GM18873 (cell line): Measurements from ENCODE around the gene STX16.

Experiments
- ATAC-seq: cut with Tn5 transposase; IDR thresholded peaks from one replicate; pipeline ENCODE4 v1.9.1; 2021; ENCODE audit warnings: mild to moderate bottlenecking, moderate library complexity, moderate number of reproducible peaks; ENCODE audit not compliant: unreplicated experiment, low FRiP score

STX16 gene

GRCh38 chr20:58618351-58619076 is 32.6 kb upstream of the STX16 start:
- ATAC-seq, result no peak

DNA sequence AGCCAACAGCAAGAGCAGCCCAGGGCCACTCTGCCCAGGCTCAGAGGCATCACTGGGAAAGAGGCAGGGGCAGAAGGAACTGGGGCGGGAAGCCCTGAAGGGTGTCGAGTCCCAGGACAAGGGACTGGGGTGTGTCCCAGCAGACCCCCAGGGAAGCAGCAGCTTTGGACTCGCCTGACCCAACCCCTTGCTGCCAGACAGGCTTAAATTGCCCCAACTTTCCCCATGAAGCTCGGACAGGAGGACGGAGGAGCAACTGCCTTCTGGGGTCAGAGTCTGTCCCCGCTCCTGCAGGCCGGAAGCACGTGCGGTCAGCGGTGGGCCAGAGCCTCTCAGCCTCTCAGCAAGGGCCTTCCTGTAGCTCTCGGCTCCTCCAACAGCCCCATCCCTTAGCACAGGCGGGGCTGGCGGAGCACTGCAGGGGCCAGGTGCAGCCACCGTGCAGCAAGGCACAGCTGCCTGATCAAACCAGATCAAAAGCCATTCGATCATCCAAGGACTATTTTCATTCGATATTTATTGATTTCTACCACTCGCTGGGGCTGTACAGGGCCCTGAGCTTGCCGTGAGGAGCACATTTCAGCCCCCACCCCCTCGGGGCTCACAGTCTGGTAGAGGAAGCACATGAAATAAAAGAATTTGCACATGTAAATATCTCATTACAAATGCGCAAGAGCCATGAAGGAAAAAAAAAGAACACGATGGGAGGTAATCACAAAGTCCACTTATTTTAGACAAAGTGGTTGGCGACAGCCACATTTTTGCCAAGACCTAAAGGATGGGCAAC is 31.8 kb upstream of the STX16 start:
- no peak for ATAC-seq

DNA sequence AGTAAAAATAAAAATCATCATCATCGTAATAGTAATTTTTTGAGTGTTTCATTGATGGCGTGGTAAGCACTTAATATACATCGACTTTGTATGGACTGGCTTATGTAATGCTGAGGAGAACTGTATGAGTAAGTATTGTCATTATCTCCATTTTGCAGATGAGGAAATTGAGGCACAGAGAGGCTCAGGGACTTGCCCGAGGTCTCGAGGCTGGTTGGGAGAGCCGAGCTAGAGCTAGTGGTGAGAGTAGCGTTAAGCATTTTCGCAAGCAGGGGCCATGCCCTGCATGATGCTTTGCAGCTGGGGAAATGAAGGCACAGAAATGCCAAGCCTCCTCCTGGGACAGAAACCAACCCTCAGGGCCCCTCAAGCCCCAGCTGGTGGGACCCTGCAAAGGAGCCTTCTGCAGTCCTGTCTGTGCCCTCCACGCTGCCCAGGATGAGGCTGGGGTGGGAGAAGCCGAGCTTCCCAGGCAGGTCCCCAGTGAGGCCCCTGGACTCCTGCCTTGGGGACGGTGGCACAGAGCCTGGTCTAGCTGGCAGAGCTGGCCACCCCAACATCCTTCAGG is 31.1 kb upstream of the STX16 start:
- ATAC-seq, result no peak

DNA sequence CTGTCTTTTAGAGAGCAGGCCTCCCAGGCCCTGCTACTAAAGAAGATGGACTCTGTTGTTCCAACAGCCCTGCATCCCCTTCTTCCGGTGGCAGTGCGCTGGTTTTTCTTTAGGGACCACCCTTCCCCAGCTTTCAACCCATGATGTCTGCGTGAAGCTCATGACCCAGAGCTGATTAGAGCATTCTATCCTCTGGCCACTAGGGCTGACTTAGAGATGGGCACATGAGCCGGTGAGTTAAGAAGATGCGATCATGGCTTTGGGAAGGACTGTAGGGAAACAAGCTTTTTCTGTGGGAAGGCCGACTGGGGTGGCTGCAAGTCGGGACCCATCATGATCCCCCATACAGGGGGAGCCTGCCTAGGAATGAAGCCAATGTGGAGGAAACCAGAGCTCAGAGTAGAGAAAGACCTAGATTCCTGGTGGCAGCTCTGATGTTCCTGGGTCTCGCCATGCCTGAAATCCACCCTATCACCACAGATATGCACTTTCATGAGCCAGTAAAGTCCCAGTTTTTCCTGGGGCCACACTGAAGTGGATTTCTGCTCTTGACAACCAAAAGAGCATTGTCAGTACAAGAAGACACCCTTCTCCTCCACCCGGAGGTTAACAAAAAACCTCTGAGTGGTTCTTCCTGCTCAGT is 29.1 kb upstream of the STX16 start:
- no peak for ATAC-seq

DNA sequence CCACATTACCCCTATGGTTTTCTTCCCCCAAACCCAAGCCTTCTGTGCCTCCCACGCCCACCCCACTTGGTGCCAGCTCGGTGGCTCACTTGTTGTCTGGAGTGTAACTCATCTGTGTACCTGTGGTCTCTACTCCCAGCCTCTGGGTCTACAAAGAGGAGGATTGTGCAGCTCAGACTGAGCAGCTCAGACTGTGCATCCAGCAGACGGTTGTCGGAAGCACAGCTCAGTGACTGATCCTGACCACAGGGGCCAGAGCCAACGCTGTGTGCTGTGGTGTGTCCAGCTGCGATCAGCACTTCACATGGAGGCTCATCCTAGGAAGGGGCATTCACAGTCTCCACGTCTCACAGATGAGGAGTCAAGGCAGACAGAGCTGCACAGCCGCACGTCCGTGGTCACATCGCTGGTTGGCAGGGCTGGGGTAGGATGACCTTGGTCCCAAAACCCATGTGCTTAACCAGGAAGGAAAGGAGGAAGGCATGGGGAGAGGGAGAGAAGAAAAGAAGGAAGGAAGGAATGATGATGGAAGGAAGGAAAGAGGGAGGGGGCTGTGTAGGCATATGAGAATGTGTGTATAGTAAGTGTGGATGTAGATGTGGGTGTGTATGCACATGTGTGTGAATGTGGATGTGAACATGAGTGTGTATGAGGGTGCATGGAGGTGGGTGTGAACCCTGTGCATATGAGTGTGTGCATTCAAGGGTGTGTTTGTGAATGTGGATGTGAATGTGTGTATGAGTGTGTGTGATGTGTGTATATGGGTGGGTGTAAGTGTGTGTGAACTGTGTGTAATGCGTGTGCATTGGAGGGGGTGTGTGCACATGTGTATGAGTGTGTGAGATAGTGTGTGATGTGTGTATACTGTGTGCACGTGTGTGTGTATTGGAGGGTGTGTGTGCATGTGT is 28.2 kb upstream of the STX16 start:
- no peak for ATAC-seq

GRCh38 chr20:58623579-58624473 is 27.3 kb upstream of the STX16 start:
- ATAC-seq, result no peak

GRCh38 chr20:58624687-58625086 is 26.4 kb upstream of the STX16 start:
- ATAC-seq, result no peak

DNA sequence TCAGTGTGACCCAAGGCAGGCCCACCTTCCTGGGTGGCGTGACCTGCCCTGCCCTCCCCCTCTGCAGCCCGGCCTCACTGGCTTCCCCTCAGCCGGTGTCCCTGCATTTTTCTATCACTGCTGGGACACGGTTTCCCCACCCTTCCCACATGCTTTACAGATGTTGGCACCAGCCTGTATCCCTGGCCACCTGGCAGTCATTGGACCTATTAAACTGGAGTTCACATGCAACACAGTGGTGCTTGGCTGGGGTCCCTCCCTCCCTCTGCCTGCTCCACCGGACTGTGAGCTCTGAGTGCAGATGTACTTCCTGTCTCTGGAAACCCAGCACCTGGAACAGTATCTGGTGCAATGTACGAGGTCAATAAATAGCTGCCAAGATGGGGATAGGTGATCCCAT is 25.5 kb upstream of the STX16 start:
- ATAC-seq, result no peak

DNA sequence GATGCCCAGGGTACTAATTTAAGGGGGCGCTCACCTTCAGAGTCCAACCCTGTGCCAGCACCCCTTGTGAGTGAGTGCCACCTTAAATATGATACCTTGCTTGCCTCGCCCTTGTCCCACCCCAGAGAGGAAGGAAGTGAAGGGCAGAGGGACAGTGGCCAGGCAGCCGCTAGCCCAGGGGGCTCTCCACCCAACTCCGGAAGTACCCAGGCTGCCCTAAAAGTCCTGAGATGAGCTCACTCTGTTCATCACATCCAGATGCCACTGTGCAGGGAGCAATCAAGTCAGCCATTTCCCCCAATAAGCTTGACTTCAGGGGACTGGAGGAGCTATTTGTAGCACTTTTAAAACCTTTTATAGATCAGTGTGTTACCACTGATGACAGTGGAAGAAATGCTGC is 25.0 kb upstream of the STX16 start:
- no peak for ATAC-seq

- no peak for ATAC-seq
Measured at GRCh38 chr20:58627212-58628072, 23.6 kb upstream of the STX16 start.

DNA sequence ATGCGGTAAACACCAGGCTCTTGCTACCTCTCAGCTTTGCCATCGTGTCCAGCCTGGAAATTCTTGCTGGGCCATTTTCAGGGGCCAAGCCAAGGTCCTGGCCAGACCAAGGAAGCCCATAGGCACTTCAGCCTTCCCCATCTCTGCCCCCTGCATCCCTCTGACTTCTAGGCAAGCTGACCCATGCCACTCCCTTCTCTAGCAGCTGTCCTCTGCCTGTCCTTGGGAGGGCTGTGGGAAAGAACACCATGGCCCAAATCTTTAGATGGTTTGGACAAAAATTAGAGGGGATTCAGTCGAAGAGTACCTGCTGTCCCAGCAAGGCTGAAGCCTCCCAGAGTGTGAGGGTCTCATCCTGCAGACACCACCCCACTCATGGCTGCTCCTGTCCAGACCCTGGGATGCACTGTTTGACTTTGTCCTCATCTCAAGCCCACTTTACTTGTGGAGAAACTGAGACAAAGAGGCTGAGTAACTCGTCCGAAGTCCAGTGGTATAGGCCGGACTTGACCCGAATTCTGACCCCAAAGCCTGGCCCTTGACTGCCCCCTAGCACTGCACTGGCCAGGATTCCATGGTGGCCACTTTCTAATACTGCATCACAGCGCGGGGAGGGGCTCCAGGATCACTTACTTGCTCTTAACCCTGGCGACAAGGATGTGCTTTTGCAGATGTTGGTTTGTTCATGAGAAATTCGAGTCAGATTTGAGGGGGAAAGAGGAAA is 22.4 kb upstream of the STX16 start:
- no peak for ATAC-seq

- ATAC-seq, result no peak
Measured at GRCh38 chr20:58629215-58629580, 21.9 kb upstream of the STX16 start.

GRCh38 chr20:58630063-58630462 is 21.0 kb upstream of the STX16 start:
- no peak for ATAC-seq

GRCh38 chr20:58633161-58634053 is 17.7 kb upstream of the STX16 start:
- ATAC-seq, result no peak

DNA sequence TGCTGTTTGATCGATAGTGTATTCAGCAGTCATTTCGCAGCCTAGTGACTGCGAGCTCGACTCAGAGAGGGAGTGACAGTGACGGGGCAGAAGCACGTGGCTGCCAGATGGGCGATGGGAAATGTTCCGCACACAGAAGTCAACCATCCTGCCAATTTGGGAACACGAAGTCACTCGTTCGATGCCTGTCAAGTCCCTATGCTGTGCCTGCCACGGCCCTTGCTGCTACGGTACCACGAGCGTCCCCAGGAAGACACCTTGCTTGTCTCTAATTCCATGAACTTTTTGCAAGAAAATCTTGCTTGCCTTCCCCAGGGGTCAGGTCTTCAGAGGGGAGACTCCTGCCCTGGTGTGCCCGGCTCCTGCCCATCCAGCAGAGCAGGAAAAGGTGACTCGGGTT is 17.0 kb upstream of the STX16 start:
- ATAC-seq, result no peak

- ATAC-seq, result no peak
Measured at GRCh38 chr20:58634521-58635278, 16.4 kb upstream of the STX16 start.
